Measurements from ENCODE around the gene METTL3. TPM values are rescaled to one million over a fixed set of nuclear protein-coding genes. Genes with fewer than 3 reads are reported as not detected.

Gene METTL3
- total RNA-seq, 4 donors from 2014 or later, result 32.9 to 130 (median 44.3) TPM

GRCh38 chr14:21476925-21477681, 34.0 kb downstream of the METTL3 start, which contains the start of the genes RAB2B and TOX4:
TSS of gene RAB2B (minus strand) at chr14:21476959. CDS start at chr14:21476872, 87 bp downstream.
TSS of gene TOX4 (plus strand) at chr14:21477195. CDS start at chr14:21477279, 84 bp downstream.
- Histone ChIP-seq H3K4me1 (peaks cover 0 to 14% (median 6%) of the 10 kb centered on the region in 4 donors), H3K9me3 (no peaks in the 10 kb centered on the region), H3K27ac (peak within 1 kb of the TSS; percentile 82 to 91 (median 89)), H3K4me3 (peak within 1 kb of the TSS; percentile 72 to 86 (median 78)), H3K36me3 (peaks cover 0 to 29% (median 0%) of the 10 kb centered on the region in 3 donors), H3K27me3 (no peaks in the 10 kb centered on the region)
- TF ChIP-seq CTCF (IDR thresholded peaks at IDR 0.05) (peak; percentile 93 to 100 (median 99)), POLR2A (IDR thresholded peaks at IDR 0.05) (peak; percentile 67 to 79)
- peak; percentile 94 to 98 (median 94) for DNase-seq

GRCh38 chr14:21476523-21476924, 34.6 kb downstream of the METTL3 start:
- Histone ChIP-seq H3K27me3 (no peaks in the 10 kb centered on the region), H3K27ac (peak overlapping the region; percentile 82 to 91 (median 89)), H3K4me3 (peak overlapping the region; percentile 72 to 86 (median 78)), H3K4me1 (peaks cover 0 to 14% (median 6%) of the 10 kb centered on the region in 4 donors), H3K9me3 (no peaks in the 10 kb centered on the region), H3K36me3 (peaks cover 0 to 26% (median 0%) of the 10 kb centered on the region in 3 donors)
- TF ChIP-seq POLR2A (IDR thresholded peaks at IDR 0.05) (no peak), CTCF (IDR thresholded peaks at IDR 0.05) (no peak)
- DNase-seq, result peak; percentile 90 to 95 (median 94)

GRCh38 chr14:21475767-21476522, 35.2 kb downstream of the METTL3 start:
- peaks cover 0 to 14% (median 6%) of the 10 kb centered on the region in 4 donors for H3K4me1 ChIP-seq
- peaks cover 0 to 20% (median 0%) of the 10 kb centered on the region in 3 donors for H3K36me3 ChIP-seq
- TF ChIP-seq POLR2A (IDR thresholded peaks at IDR 0.05) (no peak), CTCF (IDR thresholded peaks at IDR 0.05) (peak in 1 of 6 experiments; percentile 1)
- H3K27ac ChIP-seq, result peak overlapping the region; percentile 82 to 91 (median 89)
- no peaks in the 10 kb centered on the region for H3K9me3 ChIP-seq
- no peaks in the 10 kb centered on the region for H3K27me3 ChIP-seq
- DNase-seq, result no peak
- H3K4me3 ChIP-seq, result peak overlapping the region; percentile 72 to 86 (median 78)

GRCh38 chr14:21467616-21468015, 43.5 kb downstream of the METTL3 start:
- Histone ChIP-seq H3K9me3 (no peaks in the 10 kb centered on the region), H3K27me3 (no peaks in the 10 kb centered on the region), H3K4me3 (no peak overlapping the region), H3K36me3 (peaks cover 0 to 56% (median 0%) of the 10 kb centered on the region in 3 donors), H3K27ac (no peak overlapping the region), H3K4me1 (no peaks in the 10 kb centered on the region)
- no peak for TF ChIP-seq POLR2A (IDR thresholded peaks at IDR 0.05)
- no peak for TF ChIP-seq CTCF (IDR thresholded peaks at IDR 0.05)
- no peak for DNase-seq

GRCh38 chr14:21455912-21456667, 55.0 kb downstream of the METTL3 start, which contains the start of gene CHD8:
TSS of gene CHD8 (minus strand) at chr14:21456123. CDS start at chr14:21431643, 24,480 bp downstream.
- DNase-seq, result peak; percentile 99 to 100 (median 99)
- TF ChIP-seq CTCF (IDR thresholded peaks at IDR 0.05), result peak; percentile 36 to 72 (median 56)
- TF ChIP-seq POLR2A (IDR thresholded peaks at IDR 0.05), result peak; percentile 53 to 82
- no peaks in the 10 kb centered on the region for H3K27me3 ChIP-seq

More at GRCh38 chr14:21455912-21456667, 55.0 kb downstream of the METTL3 start, which contains the start of gene CHD8:
- H3K36me3 ChIP-seq, result peaks cover 0 to 19% (median 0%) of the 10 kb centered on the region in 3 donors
- no peaks in the 10 kb centered on the region for H3K9me3 ChIP-seq
- H3K27ac ChIP-seq, result peak within 1 kb of the TSS; percentile 85 to 96 (median 94)
- H3K4me3 ChIP-seq, result peak within 1 kb of the TSS; percentile 63 to 82 (median 74)
- H3K4me1 ChIP-seq, result peaks cover 0 to 23% (median 5%) of the 10 kb centered on the region in 4 donors
